ENCODE measurements around the gene IKZF3.

GRCh38 chr17:39816272-39816671 is 47.8 kb downstream of the IKZF3 start:
- TF ChIP-seq CTCF (optimal IDR thresholded peaks at IDR 0.05 in 1 of 3, IDR thresholded peaks at IDR 0.05 in 1 of 3, conservative IDR thresholded peaks at IDR 0.05 in 1 of 3; ENCODE audit: extremely low read depth in 1 of 3, insufficient read depth in 2 of 3, low read length in 3 of 3) = no peak
- TF ChIP-seq EZH2 (IDR thresholded peaks at IDR 0.05; ENCODE audit: low read length) = no peak

All from keratinocyte (primary cell).